GM21619 (cell line): Measurements from ENCODE around the gene ATP10D.
A peak's percentile ranks its signal among the peaks of the same experiment; 100 is the strongest.
"Not testable (repeated sequence)": the region's sequence is repeated elsewhere in the genome, so short reads cannot be mapped to it uniquely, and the experiment has no call there.

Experiments
- ATAC-seq: cut with Tn5 transposase; IDR thresholded peaks from one replicate; pipeline ENCODE4 v1.9.1; 2021; ENCODE audit not compliant: unreplicated experiment

The ATP10D gene

GRCh38 chr4:47486727-47487126 lies 1.7 kb downstream of the ATP10D start:
- not testable (repeated sequence) for ATAC-seq

DNA sequence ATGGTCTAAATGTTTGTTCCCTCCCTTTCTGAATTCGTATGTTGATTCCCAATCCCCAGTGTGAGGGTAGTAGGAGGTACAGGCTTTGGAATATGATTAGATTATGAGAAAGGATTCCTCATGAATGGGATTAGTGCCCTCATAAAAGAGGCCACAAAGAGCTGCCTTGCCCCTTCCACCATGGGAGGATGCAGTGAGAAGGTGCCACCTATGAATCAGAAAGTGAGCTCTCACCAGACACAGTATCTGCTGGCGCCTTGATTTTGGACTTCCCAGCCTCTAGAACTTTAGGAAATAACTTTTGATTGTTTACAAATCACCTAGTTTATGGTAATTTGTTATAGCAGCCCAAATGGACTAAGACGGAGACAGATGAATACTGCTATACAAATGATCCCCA lies 3.6 kb downstream of the ATP10D start:
- ATAC-seq, result no peak

- ATAC-seq, result peak; percentile 70
Measured at GRCh38 chr4:47490550-47490949, 5.5 kb downstream of the ATP10D start.

DNA sequence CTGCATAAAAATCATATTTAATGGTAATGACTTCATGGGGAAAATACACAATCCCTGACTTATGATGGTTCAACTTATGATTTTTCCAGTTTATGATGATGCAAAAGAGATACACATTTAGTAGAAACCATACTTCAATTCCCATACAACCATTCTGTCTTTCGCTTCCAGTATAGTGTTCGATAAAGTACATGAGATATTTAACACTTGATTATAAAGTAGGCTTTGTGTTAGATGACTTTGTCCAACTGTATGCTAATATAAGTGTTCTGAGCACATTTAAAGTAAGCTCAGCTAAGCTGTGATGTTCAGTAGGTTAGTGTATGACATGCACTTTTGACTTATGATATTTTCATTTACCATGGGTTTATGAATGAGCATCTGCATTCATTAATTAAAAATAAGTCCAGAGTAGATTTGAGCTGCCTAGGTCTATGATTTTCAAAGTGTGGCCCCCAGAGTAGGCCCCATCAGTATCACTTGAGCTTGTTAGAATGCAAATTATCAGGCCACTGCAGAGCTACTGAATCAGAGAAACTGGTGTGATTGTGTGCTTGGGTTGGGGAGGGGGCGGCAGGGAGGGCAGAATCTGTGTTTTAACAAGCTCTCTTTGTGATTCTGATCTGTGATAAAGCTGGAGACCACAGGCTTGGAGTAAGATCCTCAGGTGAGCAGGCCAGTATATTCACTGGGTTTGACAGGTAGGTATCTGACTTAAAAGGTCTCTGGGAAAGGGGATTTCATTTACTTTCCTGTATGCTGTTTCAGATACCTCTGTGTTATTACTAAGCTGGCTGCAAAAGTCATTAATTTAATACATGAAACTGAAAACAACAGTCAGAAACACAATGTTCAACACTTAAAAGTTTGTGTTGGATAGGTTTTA lies 8.4 kb downstream of the ATP10D start:
- peak; percentile 41 for ATAC-seq

GRCh38 chr4:47494124-47494430 lies 9.0 kb downstream of the ATP10D start:
- no peak for ATAC-seq

- peak; percentile 35 for ATAC-seq
Measured at GRCh38 chr4:47498899-47499298, 13.8 kb downstream of the ATP10D start.

DNA sequence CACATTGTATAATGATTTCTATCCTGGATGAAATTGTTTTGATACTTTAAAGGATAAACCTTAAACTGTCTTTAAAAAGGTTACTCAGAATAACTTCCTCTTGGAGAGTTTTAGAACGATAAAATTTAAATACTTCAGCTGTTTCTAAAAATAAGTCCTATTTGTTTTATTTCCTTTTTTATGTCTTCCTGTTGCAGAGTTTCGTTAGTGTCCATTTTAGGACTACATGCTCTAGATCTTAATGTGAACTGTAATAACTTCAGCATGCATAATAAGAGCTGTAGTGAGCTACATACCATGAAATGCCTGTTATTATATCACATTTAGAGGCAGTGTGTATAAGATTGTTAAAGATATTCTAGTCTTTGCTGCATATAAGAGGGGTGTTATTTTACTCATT lies 14.6 kb downstream of the ATP10D start:
- ATAC-seq, result no peak

DNA sequence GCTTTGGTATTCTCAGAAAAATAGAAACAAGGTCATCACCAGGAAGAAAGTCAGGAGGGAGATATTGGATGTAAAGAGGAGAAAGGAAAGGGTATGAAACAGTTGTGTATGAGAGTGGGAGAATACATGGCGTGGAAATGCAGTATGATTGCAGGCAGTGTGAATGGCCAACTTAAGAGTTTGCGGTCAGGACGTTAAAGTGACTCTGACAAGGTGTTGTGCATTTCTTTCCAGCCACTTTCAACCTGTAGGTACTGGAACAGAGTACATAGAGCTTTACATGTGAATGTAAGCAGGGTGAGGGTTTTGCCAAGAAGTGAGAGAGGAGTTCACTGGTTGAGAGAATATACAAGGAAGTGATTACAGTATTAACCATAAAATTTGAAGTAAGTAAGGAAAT lies 15.7 kb downstream of the ATP10D start:
- ATAC-seq, result no peak

DNA sequence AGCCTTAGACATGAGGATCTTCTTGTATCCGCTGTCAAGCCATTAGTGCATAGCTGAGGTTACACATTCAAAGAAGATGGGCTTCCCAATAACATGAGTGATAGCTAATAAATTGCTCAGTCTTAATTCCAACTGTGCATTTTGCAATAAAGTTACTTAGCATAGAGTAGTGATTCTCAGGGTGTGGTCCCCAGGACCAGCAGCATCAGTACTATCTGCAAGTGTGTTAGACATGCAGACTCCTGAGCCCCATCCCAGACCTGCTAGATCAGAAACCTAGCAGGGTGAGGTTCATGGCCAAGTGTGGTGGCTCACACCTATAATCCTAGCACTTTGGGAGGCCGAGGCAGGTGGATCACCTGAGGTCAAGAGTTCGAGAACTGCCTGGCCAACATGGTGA lies 20.1 kb downstream of the ATP10D start:
- ATAC-seq, result no peak

DNA sequence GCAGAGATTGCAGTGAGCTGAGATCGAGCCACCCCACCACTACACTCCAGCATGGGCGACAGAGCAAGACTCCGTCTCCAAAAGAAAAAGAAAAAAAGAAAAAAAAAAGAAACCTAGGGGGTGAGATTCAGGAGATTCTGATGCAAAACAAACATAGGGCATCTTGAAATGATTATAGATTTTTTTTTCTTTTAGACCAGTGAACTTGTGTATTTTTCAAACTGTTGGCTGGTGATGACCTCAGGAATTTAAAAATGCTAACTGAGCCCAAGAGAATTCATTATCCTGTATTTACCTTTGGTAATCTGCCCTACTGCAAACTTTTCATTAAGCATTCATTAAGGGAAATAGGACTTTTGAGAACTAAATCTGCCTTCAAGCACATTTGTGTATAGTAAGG lies 20.6 kb downstream of the ATP10D start:
- no peak for ATAC-seq

DNA sequence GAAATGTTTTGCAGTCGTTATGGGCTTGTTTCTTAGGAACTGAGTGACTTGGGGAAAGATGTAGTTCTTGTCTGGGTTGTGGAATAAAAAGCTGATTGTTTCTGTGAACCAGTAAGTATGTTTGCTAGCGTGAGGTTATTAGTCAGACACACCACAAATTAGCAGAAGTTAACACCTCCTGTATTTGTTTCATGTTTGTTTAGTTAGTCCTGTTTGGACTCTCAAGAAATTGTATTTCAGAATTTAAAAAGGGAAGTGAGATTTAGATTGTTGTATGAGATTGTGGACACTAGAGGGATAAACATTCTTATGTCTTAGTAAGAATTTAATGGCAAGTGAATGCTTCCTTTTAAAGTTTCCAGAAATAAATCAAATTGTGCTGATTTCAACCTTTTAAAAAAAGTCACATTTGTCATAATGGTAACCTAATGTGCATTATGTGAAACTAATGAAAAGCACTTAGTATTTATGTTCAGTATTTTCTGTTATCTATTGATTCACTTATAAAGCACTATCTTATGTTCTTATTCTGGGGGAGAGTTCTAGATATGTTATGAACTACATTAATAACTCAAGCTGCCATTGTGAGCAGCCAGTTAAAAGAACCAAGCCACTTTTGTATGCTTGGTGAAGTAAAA lies 25.6 kb downstream of the ATP10D start:
- peak; percentile 98 for ATAC-seq

- ATAC-seq, result no peak
Measured at GRCh38 chr4:47513461-47513860, 28.4 kb downstream of the ATP10D start.

DNA sequence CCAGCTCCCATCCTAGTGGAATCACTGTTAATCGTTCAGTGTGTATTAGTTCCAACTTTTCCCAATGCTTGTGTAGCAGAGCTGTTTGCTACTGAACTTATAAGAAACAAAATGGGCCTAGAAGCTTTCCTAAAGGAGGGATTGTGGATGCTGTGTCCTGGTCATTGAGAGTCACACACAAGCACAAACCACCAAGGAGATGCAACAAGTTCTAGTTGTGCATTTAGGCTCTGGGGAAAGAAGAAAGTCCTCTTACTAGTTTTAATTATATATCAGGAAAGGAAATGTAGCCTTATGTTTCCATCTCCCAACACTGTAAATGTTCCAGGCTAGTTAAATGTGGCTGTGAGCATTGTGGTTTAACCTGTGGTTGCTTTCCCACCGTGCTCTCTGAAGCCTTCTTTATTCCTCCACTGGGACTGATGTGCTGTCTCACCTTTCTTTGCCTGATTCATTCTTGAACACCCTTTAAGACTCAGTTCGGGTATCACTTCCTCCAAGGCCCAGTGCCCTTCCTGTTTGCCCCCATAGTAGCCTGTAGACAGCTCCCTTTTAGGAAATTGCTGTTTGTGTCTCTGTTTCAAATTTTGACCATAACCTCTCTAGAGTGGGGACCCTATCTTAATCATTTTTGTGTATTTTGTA lies 34.3 kb downstream of the ATP10D start:
- ATAC-seq, result peak; percentile 100

DNA sequence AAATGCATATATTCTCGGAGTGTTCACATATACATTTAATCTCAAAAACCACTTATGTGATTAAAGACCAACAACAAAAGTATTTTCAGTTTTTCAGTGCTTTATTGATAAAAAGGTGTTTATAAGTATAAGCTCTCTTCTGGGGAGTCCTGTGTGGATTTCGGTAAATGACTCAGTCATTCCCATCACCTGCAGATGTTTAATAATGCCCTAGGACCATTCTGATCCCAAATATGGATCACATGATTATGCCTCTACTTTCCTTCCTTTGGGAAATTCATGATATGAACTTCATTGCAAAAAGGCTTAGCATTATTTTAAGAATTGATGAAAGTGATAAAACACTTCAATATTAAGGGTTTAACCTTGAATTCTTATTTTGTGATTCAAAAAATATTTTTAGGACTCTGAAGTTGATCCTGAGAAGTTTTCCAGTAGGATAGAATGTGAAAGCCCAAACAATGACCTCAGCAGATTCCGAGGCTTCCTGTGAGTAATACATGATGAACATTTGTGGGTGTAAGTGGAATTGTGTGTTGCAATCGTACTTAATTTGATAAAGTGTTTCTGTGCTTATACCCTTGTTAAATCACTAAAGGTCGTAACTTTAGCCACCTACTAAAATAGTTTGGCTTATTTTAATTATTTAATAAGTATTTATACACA lies 40.2 kb downstream of the ATP10D start:
- ATAC-seq, result no peak

- ATAC-seq, result no peak
Measured at GRCh38 chr4:47526281-47526680, 41.2 kb downstream of the ATP10D start.

- ATAC-seq, result not testable (repeated sequence)
Measured at GRCh38 chr4:47528646-47529045, 43.6 kb downstream of the ATP10D start.

DNA sequence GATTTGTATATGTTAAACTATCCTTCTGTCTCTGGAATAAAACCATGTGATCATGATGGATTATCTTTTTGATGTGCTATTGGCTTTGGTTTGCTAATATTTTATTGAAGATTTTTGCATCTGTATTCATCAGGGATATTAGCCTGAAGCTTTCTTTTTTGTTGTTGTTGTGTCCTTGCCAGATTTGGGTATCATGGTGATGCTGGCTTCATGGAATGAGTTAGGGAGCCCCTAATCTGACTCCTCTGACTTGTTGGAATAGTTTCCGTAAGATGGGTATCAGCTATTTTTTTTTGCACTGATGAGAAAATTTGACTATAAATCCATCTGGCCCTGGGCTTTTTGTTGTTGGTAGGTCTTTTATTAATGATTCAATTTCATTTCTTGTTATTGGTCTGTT lies 45.7 kb downstream of the ATP10D start:
- no peak for ATAC-seq

DNA sequence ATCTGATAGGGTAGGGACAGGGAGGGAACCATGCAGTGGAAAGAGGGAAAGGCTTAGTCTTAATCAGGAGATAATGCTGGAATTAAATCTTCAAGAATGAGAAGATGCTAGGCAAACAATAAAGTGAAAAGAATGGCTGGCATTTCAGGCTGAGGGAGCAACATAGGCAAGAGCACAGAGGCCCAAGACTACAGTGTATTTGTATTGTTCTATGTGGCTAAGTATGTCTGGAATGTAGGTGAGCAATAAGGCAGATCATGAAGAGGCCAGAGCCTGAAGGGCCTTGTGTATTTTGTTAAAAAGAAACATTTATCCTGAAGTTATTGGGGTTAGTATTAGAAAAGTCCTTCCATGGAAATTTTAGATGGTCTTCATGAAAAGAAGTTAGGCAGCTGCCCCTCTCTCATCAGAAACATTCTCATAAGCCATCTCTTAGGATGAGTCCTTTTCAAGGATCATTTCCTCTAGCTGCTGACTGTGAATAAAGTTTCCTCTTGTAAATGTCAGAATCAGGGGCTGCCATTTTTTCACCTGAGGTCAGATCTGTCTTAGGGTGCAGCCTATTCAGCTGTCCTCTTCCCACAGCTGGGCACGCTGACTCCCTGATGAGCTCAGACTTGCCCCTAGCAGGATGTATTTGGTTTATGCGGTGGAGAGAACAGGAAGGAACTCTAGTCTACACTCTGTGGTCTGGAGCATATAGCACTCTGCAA lies 46.3 kb downstream of the ATP10D start:
- peak; percentile 100 for ATAC-seq

- ATAC-seq, result no peak
Measured at GRCh38 chr4:47531954-47532321, 46.9 kb downstream of the ATP10D start.

- no peak for ATAC-seq
Measured at GRCh38 chr4:47532658-47533057, 47.6 kb downstream of the ATP10D start.
